ENCODE data around the gene FRMD4A.

The FRMD4A gene

DNA sequence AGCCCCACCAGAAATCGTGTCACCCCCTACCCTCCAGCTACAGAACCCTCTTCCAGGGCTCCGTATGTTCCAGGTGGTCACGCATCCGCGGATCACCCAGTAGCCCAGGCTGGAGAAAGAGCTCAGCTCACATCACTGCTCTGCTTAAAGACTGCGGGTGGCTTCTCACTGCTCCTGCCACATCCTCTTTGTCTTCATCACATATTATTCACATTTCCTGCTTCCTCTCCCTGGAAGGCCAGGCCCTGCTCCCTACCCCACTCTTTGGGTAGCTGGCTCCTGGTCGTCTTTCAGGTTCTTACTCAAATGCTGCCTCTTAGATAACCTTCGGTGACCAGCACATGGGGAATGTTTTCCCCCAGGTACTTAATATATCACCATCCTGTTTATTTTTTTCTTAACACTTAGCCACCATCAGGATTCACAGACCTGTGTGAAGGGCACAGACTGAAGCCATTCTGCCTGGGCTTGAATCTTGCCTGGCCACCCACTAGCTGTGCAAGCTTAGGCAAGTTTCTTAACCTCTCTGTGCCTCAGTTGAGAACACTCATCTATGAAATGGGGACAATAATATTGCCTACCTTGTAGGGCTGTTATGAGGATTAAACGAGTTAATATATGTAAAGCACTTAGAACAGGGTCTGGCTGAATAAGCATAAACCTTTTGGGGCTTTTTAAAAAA is 436.2 kb downstream of the FRMD4A start:
- no peak for TF ChIP-seq POLR2AphosphoS5 (IDR thresholded peaks at IDR 0.05; ENCODE audit: low read depth, low read length)
- no peak for TF ChIP-seq POLR2A (IDR thresholded peaks at IDR 0.05; ENCODE audit: low read depth, low read length)
- TF ChIP-seq TAF1 (IDR thresholded peaks at IDR 0.05; ENCODE audit: borderline replicate concordance, low read depth, low read length) = no peak
- FAIRE-seq = no peak
- DNase-seq (ENCODE audit: insufficient read length) = no peak

DNA sequence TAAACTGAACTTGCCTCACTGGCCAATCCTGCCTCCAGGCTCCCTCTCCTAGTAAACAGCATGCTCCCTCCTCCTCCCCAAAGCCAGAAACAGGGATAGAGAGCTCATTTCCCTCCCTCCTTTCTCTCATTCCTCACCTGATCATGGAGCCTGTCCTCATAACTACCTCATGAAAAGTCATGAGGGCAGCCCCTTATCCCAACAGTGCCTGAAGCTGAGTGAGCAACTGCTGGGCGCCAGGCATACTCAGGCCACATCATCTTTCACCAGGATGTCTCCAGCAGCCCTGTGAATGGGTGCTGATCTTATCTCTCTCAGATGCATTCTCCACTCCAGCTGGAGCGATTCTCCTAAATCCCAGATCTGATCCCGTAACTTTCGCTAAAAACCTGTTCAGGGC is 436.8 kb downstream of the FRMD4A start:
- no peak for DNase-seq (ENCODE audit: insufficient read length)

DNA sequence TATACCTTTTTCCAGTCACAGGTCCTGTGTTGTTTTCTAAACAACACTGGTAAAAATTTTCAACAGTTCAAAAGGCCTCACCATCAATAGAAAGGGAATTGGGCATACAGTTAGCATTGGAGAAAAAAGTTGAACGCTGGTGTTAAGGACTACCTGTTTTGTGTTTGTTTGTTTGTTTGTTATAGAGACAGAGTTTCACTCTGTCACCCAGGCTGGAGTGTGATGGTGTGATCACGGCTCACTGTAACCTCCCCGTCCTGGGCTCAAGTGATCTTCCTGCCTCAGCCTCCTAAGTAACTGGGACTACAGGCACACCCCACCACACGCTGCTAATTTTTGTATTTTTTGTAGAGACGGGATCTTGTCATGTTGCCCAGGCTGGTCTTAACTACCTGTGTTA is 437.9 kb downstream of the FRMD4A start:
- TF ChIP-seq TAF1 (IDR thresholded peaks at IDR 0.05; ENCODE audit: borderline replicate concordance, low read depth, low read length) (no peak), POLR2AphosphoS5 (IDR thresholded peaks at IDR 0.05; ENCODE audit: low read depth, low read length) (no peak), POLR2A (IDR thresholded peaks at IDR 0.05; ENCODE audit: low read depth, low read length) (no peak)
- FAIRE-seq (no peak), DNase-seq (ENCODE audit: insufficient read length) (no peak)

More for the DNA sequence above, 436.8 kb downstream of the FRMD4A start:
- TF ChIP-seq POLR2A (IDR thresholded peaks at IDR 0.05; ENCODE audit: low read depth, low read length) = no peak
- no peak for TF ChIP-seq TAF1 (IDR thresholded peaks at IDR 0.05; ENCODE audit: borderline replicate concordance, low read depth, low read length)
- no peak for TF ChIP-seq POLR2AphosphoS5 (IDR thresholded peaks at IDR 0.05; ENCODE audit: low read depth, low read length)
- no peak for FAIRE-seq

DNA sequence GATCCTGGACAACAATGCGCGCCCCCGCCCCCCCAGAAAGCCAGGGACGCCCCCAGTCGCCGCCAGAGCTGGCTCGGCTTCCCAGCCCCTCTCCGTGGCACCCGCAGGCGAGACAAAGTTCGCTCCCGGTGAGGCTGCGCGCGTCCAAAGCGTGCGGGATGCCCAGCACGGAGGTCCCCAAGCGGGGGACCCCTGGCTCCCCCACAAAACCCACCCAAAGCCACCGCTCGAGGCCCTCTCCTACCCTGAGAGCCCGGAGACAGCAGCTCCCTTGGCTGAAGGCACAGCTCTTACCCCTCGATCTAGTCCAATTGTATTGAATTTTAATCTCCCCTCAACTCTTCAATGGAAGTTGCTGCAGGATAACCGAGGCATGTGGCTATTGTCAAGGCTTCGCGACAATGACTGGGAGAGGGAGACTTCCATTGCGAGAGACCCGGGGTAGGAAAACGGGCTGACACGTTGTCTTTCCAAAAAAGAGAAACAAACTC is 438.7 kb downstream of the FRMD4A start:
- no peak for DNase-seq (ENCODE audit: insufficient read length)
- FAIRE-seq = no peak
- TF ChIP-seq POLR2AphosphoS5 (IDR thresholded peaks at IDR 0.05; ENCODE audit: low read depth, low read length) (no peak), POLR2A (IDR thresholded peaks at IDR 0.05; ENCODE audit: low read depth, low read length) (no peak), TAF1 (IDR thresholded peaks at IDR 0.05; ENCODE audit: borderline replicate concordance, low read depth, low read length) (no peak)

DNA sequence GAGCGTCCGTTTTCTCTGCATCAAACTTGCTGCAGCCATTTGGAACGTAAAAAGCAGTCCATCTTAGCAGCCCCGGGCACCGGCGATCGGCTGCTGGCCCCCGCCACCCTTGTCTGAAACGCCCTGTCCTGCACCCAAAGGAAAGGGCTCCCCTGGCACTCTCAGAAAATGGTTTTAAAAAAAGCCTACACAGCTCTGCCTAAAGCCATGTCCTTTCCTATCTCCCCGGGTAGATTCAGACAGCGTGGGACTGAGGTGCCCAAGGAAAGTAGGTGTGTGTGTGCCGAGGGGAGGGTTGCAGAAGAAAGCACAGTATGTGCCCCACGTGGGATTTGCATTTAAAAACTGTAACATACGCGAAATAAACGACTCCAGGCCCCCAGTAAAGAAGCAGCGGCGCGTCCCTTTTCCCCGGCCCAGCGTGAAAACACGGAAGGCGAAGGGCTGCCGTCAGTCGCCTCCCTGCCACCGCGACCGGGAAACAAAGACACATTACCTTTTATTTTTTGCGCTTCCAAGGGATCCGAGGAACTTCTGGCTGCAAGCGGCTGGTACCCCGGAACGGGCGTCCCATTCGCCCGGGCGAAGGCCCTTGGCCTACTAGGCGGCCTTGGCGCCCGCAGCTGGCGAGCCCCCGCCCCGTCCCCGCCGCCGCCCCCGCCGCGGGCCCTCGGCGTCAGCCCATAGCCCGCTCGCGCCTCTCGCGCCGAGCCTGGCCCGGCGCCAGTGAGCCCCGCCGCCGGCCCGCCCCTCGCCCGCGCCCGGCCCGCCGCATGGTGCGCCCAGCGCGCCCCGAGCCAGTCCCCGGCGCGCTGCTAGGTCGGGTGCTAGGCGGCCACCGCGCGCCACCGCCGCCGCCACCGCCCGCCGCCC is 439.4 kb downstream of the FRMD4A start:
- TF ChIP-seq TAF1 (IDR thresholded peaks at IDR 0.05; ENCODE audit: borderline replicate concordance, low read depth, low read length) (no peak), POLR2A (IDR thresholded peaks at IDR 0.05; ENCODE audit: low read depth, low read length) (no peak), POLR2AphosphoS5 (IDR thresholded peaks at IDR 0.05; ENCODE audit: low read depth, low read length) (no peak)
- no peak for FAIRE-seq
- DNase-seq (ENCODE audit: insufficient read length) = no peak

DNA sequence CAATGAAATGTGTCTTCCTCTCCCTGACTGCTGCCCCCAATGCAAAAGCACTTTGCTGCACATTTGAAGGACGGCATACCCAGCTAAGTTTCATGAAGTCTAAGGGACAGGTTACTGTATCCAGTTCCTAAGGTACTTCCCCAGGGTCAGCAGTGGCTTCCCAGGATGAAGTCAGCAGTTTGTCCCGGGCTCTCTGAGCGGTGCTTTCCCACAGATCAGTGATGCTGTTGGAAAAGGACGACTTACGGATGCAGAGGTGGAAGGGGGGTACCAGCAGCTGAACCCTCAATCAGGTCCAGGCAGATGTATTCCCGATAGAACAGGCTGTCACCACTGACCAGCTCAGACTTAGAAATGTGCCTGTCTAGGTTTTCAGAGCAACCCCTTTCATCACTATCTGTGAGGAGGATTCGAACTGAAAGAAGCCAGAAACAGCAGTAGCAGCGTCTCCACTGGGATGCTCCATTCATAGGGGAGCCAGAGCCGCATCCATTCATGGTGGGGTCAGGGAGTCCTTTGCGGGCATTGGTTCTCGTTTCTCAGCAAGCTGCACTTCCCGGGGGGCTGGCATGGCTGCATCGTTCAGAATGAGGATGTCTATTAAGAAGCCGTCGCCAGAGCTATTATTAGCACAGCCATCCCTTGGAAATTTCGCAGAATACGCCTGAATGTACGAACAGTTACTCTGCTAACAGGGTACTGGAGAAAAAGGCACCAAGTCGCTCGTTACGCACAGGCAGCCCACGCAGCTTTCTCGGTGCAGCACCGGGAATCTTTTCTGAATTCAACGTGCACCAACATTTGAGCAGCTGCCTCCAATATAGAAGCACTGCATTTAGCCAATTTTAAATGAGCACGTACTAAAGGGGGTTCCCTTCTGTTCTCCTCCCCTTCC is 440.2 kb downstream of the FRMD4A start:
- no peak for DNase-seq (ENCODE audit: insufficient read length)
- no peak for FAIRE-seq
- no peak for TF ChIP-seq POLR2AphosphoS5 (IDR thresholded peaks at IDR 0.05; ENCODE audit: low read depth, low read length)
- no peak for TF ChIP-seq TAF1 (IDR thresholded peaks at IDR 0.05; ENCODE audit: borderline replicate concordance, low read depth, low read length)
- no peak for TF ChIP-seq POLR2A (IDR thresholded peaks at IDR 0.05; ENCODE audit: low read depth, low read length)

DNA sequence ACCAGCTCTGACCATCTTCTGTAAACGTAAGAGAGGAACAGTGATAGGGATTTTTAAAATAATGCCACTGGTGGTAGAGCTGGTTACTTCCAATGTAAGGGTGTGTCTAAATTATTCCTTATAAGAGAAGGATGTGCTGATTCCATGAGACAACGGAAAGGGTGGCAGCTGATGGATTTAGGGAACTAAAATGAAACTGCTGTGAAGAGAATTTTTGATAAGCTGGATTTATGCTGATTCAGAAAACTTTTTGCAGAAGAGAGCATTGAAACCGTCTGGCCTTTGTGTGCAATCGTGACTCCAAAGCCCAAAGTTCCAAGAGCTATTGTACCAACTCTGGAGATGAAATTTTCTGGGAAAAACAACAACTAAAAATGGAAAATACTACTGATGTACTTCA is 443.0 kb downstream of the FRMD4A start:
- FAIRE-seq (no peak), DNase-seq (ENCODE audit: insufficient read length) (no peak)
- no peak for TF ChIP-seq POLR2AphosphoS5 (IDR thresholded peaks at IDR 0.05; ENCODE audit: low read depth, low read length)
- no peak for TF ChIP-seq POLR2A (IDR thresholded peaks at IDR 0.05; ENCODE audit: low read depth, low read length)
- no peak for TF ChIP-seq TAF1 (IDR thresholded peaks at IDR 0.05; ENCODE audit: borderline replicate concordance, low read depth, low read length)

DNA sequence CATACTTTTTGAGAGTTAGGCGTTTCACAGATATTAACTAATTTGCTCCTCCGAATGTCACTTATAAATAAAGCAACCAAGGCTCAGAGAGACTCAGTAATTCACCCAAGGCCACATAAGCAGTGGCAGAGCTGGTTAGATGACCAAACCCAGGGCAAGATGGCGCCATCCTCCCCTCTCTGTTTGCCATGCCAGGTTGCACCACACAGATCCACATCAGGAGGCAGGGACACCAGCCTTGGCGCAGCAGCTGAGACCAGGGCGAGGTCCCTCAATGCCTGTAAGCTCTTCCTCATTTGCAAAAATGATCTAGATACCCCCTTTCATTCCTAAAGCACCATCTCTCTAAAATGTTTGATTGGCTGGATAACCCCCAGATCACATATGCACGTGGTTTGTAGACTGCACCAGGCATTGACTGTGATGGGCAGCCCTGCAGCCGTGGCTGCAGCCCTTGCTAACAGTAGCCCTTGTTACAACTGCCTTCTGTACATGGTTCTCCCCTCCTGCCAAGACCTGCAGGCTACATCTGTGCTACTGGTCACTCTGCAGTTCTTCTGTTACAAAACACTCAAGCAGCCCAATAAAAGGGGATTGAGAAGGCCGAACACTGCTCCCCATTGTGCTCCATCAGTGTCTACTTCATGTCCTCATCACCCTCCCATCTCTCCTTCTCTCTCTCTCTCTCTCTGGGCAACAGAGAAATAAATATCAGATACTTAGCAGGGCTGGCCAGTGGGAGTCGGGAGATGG is 445.3 kb downstream of the FRMD4A start:
- no peak for FAIRE-seq
- TF ChIP-seq POLR2AphosphoS5 (IDR thresholded peaks at IDR 0.05; ENCODE audit: low read depth, low read length) = no peak
- no peak for TF ChIP-seq POLR2A (IDR thresholded peaks at IDR 0.05; ENCODE audit: low read depth, low read length)
- TF ChIP-seq TAF1 (IDR thresholded peaks at IDR 0.05; ENCODE audit: borderline replicate concordance, low read depth, low read length) = no peak
- no peak for DNase-seq (ENCODE audit: insufficient read length)

DNA sequence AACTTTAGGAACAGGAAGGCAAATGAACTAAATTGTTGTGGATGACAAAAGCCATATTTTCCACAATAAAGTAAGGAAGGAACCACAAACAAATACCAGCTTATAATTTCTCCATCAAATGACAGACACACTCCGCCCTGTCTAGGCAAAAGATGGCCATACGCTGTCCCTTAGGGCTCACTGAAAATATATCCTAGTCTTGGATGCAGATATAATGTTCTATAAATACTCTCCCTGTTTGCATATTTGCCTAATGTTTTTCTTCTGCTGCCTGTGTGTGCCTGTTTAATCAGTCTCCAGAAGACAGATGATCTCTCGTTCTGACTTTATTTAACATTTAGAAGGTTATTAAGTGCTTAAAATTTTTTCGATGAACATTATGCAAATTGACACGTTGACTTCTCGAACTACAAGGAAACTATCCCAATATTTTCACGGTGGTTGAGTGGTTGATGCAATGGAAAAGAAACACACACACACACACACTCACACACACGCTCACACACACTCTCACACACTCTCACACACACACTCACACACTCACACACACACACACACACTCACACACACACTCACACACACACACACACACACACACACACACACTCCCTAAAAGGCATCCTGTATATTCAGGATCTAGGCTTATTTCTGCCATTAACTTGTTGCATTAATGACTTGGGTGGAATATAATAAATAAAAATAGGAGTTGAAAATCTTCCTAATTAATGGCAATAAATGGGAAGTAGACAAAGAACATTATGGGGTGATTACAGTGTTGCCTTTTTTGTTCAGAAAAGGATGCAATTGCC is 446.9 kb downstream of the FRMD4A start:
- FAIRE-seq = no peak
- DNase-seq (ENCODE audit: insufficient read length) = no peak
- no peak for TF ChIP-seq TAF1 (IDR thresholded peaks at IDR 0.05; ENCODE audit: borderline replicate concordance, low read depth, low read length)
- no peak for TF ChIP-seq POLR2A (IDR thresholded peaks at IDR 0.05; ENCODE audit: low read depth, low read length)
- no peak for TF ChIP-seq POLR2AphosphoS5 (IDR thresholded peaks at IDR 0.05; ENCODE audit: low read depth, low read length)

Data from GM12892 (cell line).